Measurements from ENCODE around the gene SUCO. TPM values are rescaled to one million over a fixed set of nuclear protein-coding genes. Genes with fewer than 3 reads are reported as not detected.

The SUCO gene
- total RNA-seq, 1 experiment from 2014 or later, result 84.6 TPM

- no peak for DNase-seq
- TF ChIP-seq CTCF (IDR thresholded peaks at IDR 0.05; ENCODE audit: unreplicated experiment), result no peak
- no TSS peak for BruUV-seq (replicated peaks)
- no peak overlapping the region for H3K4me3 Mint-ChIP-seq (ENCODE audit: low read depth, unreplicated experiment)
- no peaks in the 10 kb centered on the region for H3K9me3 Mint-ChIP-seq (ENCODE audit: low read depth, unreplicated experiment)
- H3K27ac Mint-ChIP-seq (ENCODE audit: unreplicated experiment), result no peak overlapping the region
- CTCF ChIA-PET, result no interaction called here
- intact Hi-C loops (cut with micrococcal nuclease; ENCODE audit: unreplicated experiment), result no loop called here
- no peaks in the 10 kb centered on the region for H3K27me3 Mint-ChIP-seq (ENCODE audit: unreplicated experiment)
- peaks cover 4% of the 10 kb centered on the region for H3K36me3 Mint-ChIP-seq (ENCODE audit: insufficient read depth, unreplicated experiment)
- H3K4me1 Mint-ChIP-seq (ENCODE audit: low read depth, unreplicated experiment), result peaks cover 25% of the 10 kb centered on the region
These were observed 47.3 kb upstream of the SUCO start for GRCh38 chr1:172485626-172486025.

- Mint-ChIP-seq H3K4me1 (ENCODE audit: low read depth, unreplicated experiment) (peaks cover 25% of the 10 kb centered on the region), H3K4me3 (ENCODE audit: low read depth, unreplicated experiment) (no peak overlapping the region), H3K9me3 (ENCODE audit: low read depth, unreplicated experiment) (no peaks in the 10 kb centered on the region), H3K36me3 (ENCODE audit: insufficient read depth, unreplicated experiment) (peaks cover 4% of the 10 kb centered on the region), H3K27ac (ENCODE audit: unreplicated experiment) (no peak overlapping the region), H3K27me3 (ENCODE audit: unreplicated experiment) (no peaks in the 10 kb centered on the region)
- CTCF ChIA-PET, result no interaction called here
- intact Hi-C loops (cut with micrococcal nuclease; ENCODE audit: unreplicated experiment), result no loop called here
- BruUV-seq (replicated peaks), result no TSS peak
- no peak for TF ChIP-seq CTCF (IDR thresholded peaks at IDR 0.05; ENCODE audit: unreplicated experiment)
- no peak for DNase-seq
These were observed 46.0 kb upstream of the SUCO start for GRCh38 chr1:172486805-172487454.

- CTCF ChIA-PET, result interaction anchor here (1.6 kb wide), 1 partner anchor 9 kb away, joined by 3 read pairs; no protein-coding TSS in a partner anchor
- BruUV-seq (replicated peaks), result no TSS peak
- intact Hi-C loops (cut with micrococcal nuclease; ENCODE audit: unreplicated experiment), result no loop called here
- Mint-ChIP-seq H3K27ac (ENCODE audit: unreplicated experiment) (no peak overlapping the region), H3K9me3 (ENCODE audit: low read depth, unreplicated experiment) (no peaks in the 10 kb centered on the region), H3K36me3 (ENCODE audit: insufficient read depth, unreplicated experiment) (peaks cover 4% of the 10 kb centered on the region), H3K4me1 (ENCODE audit: low read depth, unreplicated experiment) (peaks cover 22% of the 10 kb centered on the region), H3K4me3 (ENCODE audit: low read depth, unreplicated experiment) (no peak overlapping the region), H3K27me3 (ENCODE audit: unreplicated experiment) (no peaks in the 10 kb centered on the region)
- no peak for TF ChIP-seq CTCF (IDR thresholded peaks at IDR 0.05; ENCODE audit: unreplicated experiment)
- no peak for DNase-seq
These were observed 45.4 kb upstream of the SUCO start for GRCh38 chr1:172487550-172487949.

GRCh38 chr1:172488393-172488792 is 44.6 kb upstream of the SUCO start:
- Mint-ChIP-seq H3K36me3 (ENCODE audit: insufficient read depth, unreplicated experiment) (no peaks in the 10 kb centered on the region), H3K9me3 (ENCODE audit: low read depth, unreplicated experiment) (no peaks in the 10 kb centered on the region), H3K27me3 (ENCODE audit: unreplicated experiment) (no peaks in the 10 kb centered on the region), H3K4me1 (ENCODE audit: low read depth, unreplicated experiment) (peaks cover 13% of the 10 kb centered on the region), H3K4me3 (ENCODE audit: low read depth, unreplicated experiment) (no peak overlapping the region), H3K27ac (ENCODE audit: unreplicated experiment) (no peak overlapping the region)
- no peak for DNase-seq
- no peak for TF ChIP-seq CTCF (IDR thresholded peaks at IDR 0.05; ENCODE audit: unreplicated experiment)
- intact Hi-C loops (cut with micrococcal nuclease; ENCODE audit: unreplicated experiment), result no loop called here
- CTCF ChIA-PET, result interaction anchor here (1.6 kb wide), 1 partner anchor 8 kb away, joined by 3 read pairs; no protein-coding TSS in a partner anchor
- no TSS peak for BruUV-seq (replicated peaks)
